Measurements from ENCODE around the gene ATP8B3.

Gene ATP8B3

DNA sequence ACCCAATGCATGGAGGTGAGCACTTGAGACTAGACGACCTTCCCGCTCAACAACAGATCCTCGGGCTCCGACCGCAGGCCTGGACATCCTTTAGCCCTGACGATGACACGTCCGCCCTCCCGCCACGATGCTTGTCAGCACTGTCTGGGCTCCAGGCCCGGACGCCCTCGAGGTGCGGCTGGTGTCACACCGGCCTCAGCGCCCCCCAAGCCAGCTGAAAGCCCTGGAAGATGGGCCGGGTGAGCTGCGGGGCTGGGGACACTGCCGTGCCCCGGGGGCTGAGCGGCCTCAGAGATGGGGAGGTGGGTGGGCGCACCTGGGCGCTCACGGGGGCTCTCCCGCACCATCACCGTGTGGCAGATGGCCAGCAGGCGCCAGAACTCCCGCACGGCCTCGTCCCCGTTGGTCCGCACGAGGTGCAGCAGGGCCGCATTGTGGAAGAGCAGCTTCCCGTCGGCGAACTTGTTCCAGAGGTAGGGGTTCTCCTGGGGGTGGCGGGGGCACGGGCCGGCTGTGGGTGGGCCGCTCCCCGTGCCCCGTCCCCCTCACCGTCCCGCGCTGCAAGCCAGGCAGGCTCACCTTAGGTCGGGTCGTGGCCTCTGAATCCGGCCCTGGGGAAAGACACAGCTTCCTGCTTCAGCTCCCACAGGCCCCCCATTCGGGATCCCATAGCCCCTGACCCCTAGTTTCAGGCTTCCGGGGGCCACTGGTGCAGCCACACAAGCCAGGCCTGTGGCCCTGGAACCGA lies 15.5 kb downstream of the ATP8B3 start:
- no peak for DNase-seq

DNA sequence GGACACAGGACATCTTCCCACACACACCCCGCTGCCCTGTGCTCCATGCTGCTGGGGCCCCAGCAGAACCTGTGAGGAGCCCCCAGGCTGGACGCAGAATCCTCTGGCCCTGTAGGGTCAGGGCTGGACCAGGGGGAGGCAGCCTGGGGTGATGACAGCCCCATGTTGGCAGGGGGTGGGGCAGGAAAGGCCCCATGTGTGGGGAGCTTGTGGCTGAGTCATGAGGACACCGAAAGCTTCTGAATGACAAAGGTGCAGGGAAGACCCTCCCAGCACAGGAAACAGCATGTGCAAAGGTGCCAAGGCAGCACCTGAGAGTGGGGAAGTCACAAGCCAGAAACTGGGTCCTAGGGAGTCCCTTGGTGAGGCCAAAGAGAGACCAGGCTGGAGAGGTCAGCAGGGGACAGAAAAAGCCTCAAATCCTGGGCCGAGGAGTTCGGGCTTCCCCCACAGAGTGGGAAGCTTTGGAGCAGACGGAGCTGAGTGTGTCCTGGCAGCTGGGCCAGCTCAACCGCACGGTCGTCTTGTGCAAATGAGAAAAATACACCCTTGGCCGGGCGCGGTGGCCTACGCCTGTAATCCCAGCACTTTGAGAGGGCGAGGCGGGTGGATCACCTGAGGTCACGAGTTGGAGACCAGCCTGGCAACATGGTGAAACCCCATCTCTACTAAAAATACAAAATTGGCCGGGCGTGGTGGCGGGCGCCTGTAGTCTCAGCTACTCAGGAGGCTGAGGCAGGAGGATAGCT lies 17.5 kb downstream of the ATP8B3 start:
- DNase-seq = no peak

DNA sequence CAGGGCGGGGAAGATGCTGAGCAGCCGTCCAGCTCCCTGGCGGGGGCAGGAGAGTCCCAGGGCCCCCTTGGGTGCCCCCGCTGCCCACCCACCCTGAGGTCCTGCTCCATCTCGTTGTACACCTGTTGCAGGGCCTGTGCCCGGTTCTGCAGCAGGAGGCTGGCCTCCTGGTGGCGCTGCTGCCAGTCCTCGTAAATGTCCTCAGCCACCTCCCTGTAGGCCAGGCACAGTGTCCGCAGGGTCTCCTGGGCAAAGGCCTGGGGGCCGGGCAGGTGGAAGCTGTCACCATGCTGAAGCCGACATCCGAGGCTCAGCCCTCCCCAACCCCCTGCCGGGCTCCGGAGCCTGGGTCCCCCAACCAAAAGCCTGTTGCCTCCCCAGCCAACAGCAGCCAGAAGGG lies 20.2 kb downstream of the ATP8B3 start:
- no peak for DNase-seq

DNA sequence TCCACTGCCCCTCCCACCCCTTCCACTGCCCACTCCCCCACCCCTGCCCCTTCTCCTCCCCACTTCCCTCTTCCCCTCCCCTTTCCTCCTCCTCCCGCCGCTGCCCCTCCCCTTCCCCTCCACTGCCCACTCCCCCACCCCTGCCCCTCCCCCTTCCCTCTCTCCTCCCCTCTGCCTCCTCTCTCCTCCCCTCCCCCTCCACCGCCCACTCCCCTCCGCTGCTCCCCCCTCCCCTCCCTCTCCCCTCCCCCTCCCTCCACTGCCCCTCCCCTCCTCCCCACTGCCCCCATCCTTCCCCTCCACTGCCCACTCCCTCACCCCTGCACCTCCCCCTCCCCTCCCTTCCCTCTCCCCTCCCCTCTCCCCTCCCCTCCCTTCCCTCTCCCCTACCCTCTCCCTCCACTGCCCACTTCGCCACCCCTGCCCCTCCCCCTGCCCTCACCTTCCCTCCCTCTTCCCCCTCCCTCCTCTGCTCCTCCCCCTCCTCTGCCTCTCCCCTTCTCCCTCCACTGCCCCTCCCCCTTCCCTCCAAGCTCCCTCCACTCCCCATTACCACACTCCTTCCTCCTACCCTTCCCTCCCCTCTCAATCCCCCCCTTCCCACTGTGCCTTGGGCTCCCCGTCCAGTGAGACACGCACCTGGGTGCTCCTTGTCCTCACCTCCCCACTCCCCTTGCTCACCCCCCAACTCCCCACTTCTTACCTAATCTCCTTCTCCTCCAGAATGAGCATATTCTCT lies 21.9 kb downstream of the ATP8B3 start:
- no peak for DNase-seq

DNA sequence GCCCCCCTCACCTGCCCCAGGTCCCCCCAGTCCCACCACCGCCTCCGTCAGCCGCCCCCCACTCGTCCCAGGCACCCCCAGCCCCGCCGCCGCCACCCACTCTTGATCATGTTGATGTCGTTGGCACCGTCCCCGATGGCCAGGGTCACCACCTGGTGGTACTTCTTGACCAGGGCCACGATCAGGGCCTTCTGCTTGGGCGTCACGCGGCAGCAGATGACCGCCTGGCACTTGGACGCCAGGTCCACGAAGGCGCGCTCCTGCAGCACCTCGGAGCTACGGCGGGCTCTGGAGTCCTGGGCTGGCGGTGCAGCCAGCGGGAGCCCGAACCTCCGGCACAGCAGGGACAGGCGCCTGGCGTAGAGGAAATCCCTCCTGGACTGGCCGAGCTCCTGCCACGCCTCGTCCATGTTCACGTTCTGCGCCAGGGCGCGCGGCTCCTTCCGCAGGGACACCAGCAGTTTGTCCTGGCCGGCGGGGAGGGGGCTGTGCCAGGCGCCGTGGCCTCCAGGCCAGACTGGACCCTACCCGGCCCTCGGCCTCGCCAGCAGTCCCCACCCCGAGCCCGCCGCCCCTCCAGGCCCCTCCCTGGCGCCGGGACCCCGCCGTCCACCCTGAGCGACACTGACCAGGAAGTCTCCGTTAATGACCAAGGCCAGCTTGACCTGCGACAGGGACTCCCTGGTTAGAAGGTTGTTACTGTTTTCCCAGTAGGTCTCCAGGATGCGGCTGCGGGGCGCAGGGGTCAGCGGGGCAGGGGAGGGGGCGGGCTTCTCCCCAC lies 22.6 kb downstream of the ATP8B3 start:
- DNase-seq = no peak

DNA sequence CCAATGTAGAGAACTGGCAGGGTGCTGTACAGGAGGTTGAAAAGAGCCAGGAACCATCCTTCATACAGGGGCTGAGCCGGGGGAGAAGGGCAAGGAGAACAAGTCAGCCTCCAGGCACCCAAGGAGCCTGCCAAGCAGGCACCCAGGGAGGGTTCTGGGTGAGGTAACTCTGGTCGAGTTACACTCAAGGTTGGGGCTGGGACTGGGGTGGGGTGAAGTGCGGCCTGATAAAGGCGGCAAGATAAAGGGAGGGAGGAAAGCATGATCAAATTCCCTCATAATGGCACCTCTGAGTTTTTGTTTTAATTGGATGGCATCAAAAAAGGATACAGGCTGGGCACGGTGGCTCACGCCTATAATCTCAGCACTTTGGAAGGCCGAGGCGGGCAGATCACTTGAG lies 25.0 kb downstream of the ATP8B3 start:
- DNase-seq = no peak

DNA sequence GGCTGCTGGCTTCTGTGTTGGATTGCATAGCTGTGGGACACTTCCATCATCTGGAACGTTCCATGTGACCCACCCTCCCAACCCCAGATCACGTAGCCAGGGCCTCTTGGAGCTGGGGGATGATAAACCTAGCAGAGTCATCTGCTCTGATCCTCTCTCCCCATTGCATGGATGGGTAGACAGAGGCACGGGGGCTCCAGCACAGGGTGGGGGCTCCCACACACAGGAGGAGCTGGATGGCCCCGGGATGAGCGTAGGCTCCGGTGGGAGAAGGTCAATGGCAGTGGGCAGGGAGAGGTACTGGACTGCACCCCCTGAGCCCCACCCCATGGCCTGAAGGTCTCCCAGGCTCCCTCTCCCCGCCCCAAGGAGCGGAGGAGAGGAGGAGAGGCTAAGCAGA lies 25.4 kb downstream of the ATP8B3 start:
- no peak for DNase-seq

DNA sequence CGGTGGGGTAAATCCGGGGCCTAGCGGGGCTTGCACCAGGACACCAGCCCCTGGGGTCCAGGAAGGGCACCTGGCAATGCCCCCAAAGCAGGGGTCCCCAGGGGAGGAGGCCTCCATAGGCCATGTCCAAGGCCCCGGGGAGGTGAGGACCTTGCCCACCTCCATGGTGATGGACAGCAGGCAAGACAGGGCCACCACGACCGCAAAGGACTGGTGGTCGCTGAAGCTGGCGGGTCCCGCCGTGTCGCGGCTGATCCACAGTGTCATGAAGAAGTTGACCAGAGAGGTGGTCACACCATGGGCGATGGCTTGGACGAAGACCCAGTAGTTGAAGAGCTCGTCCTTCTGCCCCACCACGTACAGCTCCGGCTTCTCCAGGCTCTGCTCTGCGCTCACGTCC lies 26.8 kb downstream of the ATP8B3 start:
- no peak for DNase-seq

DNA sequence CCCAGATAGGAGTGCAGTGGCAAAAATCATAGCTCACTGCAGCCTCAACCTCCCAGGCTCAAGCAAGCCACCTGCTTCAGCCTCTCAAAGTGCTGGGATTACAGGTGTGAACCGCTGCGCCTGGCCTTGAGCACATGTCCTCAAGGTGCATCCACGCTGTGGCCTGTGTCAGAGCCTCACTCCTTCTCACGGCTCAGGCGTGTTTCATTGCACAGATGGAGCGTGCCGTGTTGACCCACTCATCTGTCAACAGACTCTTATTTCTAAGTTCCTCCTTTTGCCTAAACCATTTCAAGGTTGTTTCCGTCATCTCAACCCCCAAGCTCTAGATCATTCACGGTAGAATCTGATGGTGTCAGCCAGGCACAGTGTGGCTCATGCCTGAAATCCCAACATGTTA lies 28.2 kb downstream of the ATP8B3 start:
- DNase-seq = no peak

DNA sequence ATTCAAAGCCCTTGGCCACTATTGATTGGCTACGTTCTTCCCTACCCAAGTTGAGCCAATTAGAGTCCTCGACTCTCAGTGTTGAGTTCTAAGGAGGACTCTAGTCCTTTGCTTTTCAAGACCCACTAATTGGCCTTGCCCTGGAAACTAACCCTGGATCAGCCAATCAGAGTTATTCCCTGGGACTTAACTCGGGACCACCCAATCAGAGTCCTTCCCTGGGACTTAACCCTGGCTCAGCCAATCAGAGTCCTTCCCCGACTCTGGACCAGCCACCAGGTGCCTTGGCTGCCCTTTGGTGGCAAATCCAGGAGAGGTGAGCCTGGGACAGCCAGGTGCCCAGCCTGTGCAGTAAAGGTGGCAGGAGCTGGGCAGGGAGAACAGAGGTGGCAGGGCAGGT lies 28.7 kb downstream of the ATP8B3 start:
- DNase-seq = no peak

DNA sequence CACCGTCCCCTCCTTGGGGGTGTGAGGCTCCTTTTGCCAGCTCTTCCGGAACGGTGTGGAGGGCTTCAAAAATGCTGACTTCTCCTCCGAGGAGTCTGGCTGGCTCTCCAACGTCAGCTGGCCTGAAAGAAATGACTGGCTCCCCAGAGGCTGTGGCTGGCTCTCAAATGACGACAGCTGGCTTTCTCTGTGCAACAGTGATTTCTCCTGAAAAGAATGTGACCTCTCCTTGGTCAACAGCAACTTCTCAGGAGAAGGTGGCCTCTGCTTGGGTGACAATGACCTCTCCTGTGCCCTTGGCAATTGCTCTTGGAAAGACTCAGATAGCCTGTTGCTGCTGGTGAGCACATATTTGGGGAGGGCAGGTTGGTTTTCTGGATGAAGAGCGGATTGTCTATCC lies 29.6 kb downstream of the ATP8B3 start:
- no peak for DNase-seq

DNA sequence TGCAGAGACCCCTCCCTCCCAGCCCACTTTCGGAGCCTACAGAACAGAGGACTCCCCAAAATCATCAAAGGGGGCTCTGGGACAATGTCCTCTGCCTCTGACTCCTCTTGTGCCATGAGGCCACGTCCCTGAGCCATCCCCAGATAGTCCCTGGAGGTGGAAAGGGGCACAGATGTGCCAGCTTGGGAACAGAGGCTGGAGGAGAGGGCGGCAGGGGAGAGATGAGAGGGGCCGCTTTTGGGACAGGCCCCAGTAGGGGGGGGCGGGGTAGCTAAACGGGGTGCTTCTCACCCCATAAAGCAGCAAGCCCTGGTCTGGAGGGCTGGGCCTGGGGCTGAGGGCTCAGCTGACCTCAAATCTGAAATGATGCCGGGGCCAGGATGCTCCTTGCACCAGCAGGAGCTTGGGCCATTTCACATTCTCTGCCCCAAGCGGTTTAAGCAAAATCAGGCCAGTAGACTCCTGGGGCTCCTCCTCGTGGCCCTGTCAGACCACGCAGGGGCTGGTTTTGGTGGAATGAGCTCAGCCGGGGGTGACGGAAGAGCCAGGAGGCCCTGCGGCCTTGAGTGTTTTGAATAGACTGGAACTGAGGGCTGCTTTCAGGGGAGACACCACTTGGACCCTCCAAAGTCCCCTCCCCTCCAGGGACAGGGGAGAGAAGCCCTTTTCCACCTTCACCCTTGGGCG lies 31.7 kb downstream of the ATP8B3 start:
- DNase-seq = no peak

DNA sequence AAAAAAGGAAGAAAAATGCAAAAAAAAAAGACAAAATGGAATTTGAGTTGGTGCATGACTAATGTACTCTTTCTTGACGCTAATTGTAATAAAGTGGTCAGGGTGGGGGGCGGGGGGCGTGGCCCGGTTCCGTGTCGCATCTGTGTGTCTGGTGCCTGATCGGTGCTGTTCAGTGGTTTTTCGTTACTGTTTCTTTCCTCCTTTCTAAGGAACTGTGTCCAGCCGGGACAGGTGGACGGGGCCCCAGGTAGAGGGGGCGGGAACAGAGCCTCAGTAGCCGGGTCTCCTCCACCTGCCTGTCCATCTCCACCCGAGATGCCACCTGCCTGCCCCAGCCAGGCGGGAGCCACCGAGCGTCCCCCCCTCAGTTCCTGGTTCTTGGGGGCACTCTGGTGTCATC lies 32.5 kb downstream of the ATP8B3 start:
- DNase-seq = no peak

DNA sequence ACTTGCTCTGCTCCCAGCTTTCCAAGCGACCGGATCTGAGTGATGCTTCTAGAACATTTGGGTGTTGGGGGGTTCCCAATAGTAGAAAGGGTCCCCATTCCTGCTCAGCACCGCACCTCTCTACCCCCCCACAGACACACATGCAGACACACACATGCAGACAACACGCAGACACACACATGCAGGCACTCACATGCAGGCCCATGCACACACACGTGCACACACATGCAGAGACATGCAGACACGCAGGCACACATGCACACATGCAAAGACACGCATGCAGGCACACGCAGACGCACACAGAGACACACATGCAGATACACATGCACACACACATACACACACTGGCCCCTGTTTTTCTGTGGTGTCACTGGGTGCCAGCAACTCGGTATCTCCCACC lies 34.9 kb downstream of the ATP8B3 start:
- DNase-seq = no peak

DNA sequence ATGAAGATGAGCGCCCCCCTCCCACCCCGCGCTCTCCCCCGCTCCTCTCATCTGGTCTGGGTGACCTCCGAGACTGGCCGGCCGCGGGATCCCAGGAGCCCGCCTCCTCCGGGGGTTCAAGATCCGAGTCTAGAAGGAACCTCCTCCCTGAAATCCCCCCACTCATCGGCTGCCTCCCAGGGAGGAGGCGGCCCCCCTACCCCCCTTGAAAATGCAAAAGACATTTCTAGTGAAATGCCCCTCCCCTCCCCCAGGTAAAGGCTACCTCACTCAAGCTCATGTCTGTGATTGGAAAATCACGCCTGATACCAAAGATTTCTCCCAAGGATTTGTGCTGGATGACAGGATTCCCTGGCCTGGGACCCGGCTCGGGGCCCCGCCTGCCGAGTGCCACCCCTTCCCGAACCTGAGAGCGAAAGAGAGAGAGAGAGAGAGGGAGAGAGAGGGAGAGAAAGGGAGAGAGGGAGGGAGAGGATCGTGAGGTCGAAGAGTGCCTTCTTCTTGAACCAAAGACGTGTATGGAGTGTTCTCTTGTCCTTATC lies 35.4 kb downstream of the ATP8B3 start:
- DNase-seq = no peak

DNA sequence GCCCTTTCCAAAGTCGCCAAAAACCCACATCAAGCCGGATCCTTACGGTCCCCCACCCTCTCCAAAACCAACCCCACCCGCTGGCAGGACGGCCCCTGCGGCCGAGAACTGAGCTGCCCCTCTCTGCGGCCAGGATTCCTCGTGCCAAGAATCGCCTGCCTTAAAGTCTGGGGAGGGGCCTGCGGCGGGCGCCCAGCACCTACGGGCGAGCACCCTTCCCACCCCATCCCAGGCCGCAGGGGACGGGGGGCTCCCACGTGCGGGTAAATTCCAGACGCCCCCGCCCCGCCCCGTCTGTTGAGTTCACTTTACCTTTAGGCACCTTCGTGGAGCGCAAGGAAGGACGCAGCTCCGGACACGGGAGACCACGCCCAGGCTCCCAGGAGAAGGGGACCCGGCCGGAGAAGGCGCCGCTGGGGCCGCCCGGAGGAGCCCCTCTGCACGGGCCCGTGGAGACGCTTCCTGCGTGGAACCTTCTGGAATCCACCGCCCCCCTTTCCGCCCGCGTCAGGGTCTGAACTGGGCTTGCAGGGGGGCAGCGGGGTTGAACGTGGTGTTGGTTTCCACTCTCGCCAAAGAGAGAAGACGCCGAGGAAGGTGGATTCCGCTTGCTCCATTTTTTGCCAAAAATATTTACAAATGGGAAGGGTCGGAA lies 36.0 kb downstream of the ATP8B3 start:
- DNase-seq = no peak

DNA sequence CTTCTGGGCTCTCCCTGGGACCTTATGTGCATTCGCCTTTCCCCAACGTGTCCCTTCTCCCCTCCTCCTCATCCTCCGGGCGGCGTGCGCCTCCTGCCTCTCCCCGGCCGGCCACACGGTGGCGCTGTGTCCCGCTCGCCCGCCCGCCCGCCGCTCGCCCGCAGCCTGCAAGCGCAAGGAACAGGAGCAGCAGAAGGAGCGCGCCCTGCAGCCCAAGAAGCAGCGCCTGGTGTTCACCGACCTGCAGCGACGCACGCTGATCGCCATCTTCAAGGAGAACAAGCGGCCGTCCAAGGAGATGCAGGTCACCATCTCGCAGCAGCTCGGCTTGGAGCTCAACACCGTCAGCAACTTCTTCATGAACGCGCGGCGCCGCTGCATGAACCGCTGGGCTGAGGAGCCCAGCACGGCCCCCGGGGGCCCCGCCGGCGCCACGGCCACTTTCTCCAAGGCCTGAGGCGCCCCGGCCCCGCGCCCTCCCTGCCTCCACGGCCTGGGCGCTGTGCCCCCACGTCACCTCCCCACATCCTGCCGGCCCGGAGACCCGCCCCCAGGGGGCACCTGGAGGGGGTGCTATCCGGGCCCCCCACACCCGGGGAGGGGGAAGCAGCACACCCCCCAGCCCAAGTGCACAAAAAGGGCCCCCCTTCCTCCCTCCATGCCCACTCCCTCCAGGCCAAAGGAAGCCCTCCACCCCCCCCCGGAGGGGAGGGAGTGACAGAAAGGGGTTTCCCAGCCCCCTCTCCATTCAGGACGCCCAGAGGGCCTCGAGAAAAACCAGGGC lies 36.9 kb downstream of the ATP8B3 start:
- DNase-seq = no peak

DNA sequence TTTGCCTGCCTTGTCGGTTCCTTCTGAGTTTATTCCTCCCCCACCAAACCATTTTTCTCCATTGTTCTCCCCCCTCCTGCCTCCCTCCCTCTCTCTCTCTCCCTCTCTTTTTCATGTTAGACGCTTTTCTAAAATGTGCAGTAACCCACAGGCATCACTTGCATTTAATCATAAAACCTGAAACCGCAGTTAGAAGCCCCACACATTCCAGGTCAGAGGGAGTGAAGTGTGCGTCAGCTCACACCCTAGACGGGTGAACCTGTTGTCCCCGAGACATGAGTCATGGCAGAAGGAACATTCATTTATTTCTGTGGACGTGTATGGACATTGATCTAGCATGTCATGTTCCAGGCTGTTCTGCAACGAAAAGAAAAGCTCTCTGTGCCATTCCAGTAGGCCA lies 38.9 kb downstream of the ATP8B3 start:
- DNase-seq = no peak

DNA sequence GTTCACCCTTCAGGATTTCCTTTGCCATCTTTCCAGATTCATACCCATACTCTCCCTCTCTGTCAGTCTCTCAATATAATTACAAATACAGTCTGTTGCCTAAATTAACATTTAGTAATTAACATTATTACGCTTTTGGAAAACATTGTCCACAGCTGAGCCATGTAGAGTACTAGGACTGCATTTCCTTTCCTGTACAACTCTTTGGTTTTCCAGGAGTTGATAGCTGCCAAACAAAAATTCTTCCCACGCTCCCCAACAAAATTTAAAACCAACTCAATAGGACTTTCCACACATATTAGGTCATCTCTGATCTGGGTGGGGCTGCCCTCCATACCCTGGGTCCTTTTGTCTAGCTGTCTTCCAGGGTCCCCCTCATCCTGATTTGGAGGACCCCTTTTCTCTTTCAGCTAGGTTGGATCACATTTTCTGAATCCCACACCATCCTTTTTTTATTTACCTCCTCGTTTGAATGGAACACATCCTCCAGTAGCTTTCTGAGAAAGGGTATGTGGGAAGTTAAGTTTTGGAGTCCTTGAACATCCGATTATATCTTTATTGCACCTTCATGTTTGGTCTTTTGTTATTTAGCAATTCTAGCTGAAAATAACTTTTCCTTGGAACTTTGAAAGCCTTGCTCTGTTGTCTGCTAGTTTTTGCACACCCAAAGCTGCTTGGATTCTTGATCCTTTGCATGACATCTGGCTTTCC lies 41.1 kb downstream of the ATP8B3 start:
- no peak for DNase-seq

DNA sequence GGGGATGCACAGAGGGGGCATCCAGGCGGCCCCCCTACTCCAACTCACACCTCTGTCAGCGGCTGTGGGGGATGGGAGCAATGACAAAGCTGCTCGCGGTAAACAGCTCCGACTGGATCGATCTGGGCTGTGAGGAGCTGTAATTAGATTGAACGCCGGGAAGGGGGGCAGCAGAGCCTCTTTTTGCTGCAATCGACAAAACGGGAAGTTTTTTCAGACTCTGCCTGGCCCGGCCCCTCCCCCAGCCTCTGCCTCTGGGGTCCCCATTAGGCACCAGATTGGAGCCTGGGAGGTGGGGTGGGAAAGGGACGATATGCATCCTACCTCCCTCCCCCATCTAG lies 42.5 kb downstream of the ATP8B3 start:
- no peak for DNase-seq

Measured in activated CD4-positive, CD25-positive, alpha-beta regulatory T cell (primary cell).